Mucosa of descending colon (tissue), 3 donors: ENCODE results near the gene UBE2S. TPM values are rescaled to one million over a fixed set of nuclear protein-coding genes. Genes with fewer than 3 reads are reported as not detected.

Experiments used
- ATAC-seq: fragments of 200-7000 bp; cut with Tn5 transposase; one replicate; pipeline ENCODE4 v1.9.1; 2020; ENCODE audit warnings: mild to moderate bottlenecking, moderate library complexity
- DNase-seq, 3 donors: peaks; one replicate each; pipeline ENCODE4 v3.0.0-alpha.2; 2020
- H3K36me3 ChIP-seq: fragments of 200-600 bp; one replicate; pipeline ENCODE4 v1.8.0; 2021; ENCODE audit warnings: low read depth, mild to moderate bottlenecking
- H3K4me1 ChIP-seq: fragments of 200-600 bp; one replicate; pipeline ENCODE4 v1.8.0; 2021; ENCODE audit warnings: low read depth, mild to moderate bottlenecking
- H3K4me3 ChIP-seq: fragments of 200-600 bp; one replicate; pipeline ENCODE4 v1.8.0; 2021; ENCODE audit warnings: mild to moderate bottlenecking
- H3K9me3 ChIP-seq: fragments of 200-600 bp; one replicate; pipeline ENCODE4 v1.8.0; 2021; ENCODE audit warnings: mild to moderate bottlenecking
- intact Hi-C, 2 donors: fragments of 100-400 bp; cut with DNase I in 1 of 2; cut with micrococcal nuclease in 1 of 2; formaldehyde crosslinking; loops; one replicate each; pipeline versions ENCODE4 v1.11.0 to v1.11.1; 2022; cut with DNase I, micrococcal nuclease
- total RNA-seq, 3 donors: library from RNA; stranded (reverse); fragmentation: NEBNext Ultra II Directional in 2 of 3; extraction: Animal tissue kit (Norgen Biotek cat#: 25700) in 2 of 3; gene quantifications; one replicate each; pipeline versions ENCODE4 v1.2.1 to v1.2.4, GENCODE V29; 2021 to 2023
- TF ChIP-seq, protein P1 (sequence below): fragments of 200-600 bp; IDR thresholded peaks from one replicate; pipeline ENCODE4 v1.8.0; 2022; ENCODE audit warnings: antibody characterized with exemption, mild to moderate bottlenecking
- donor health status: DM: no; HTN: no; CAD: no; lungs with moderate emphysema.
- donor health status: DM: no; HTN: no; CAD: no.
- donor health status: DM: no; HTN: yes; CAD: no.

UBE2S gene
- total RNA-seq, 3 donors from 2014 or later, result 14.0 to 41.6 (median 23.0) TPM

DNA sequence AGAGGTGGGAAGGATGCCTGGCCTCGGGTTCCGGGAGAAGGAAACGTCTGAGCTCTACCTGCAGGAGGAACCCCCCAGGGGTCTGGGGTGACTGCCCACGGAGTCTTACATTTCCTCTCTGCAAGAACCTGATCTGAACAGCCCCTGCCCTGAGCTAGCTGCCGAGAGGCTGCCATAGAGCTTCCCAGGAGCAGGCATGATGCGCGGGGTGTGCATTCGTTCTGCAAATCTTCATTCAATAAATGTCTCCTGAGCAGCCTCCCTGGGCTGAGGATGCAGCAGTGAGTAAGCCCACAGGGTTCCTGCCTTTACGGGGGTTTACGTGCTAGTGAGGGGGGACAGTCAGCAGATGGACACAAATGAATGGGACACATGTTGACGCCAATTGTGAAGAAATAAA, 37.1 kb upstream of the UBE2S start:
- no peak for ATAC-seq
- DNase-seq, result no peak
- intact Hi-C loops, result no loop called here
- Histone ChIP-seq H3K36me3 (no peaks in the 10 kb centered on the region), H3K9me3 (no peaks in the 10 kb centered on the region), H3K4me1 (peaks cover 6% of the 10 kb centered on the region), H3K4me3 (no peak overlapping the region)
- TF ChIP-seq, protein P1, sequence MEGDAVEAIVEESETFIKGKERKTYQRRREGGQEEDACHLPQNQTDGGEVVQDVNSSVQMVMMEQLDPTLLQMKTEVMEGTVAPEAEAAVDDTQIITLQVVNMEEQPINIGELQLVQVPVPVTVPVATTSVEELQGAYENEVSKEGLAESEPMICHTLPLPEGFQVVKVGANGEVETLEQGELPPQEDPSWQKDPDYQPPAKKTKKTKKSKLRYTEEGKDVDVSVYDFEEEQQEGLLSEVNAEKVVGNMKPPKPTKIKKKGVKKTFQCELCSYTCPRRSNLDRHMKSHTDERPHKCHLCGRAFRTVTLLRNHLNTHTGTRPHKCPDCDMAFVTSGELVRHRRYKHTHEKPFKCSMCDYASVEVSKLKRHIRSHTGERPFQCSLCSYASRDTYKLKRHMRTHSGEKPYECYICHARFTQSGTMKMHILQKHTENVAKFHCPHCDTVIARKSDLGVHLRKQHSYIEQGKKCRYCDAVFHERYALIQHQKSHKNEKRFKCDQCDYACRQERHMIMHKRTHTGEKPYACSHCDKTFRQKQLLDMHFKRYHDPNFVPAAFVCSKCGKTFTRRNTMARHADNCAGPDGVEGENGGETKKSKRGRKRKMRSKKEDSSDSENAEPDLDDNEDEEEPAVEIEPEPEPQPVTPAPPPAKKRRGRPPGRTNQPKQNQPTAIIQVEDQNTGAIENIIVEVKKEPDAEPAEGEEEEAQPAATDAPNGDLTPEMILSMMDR, result no peak

DNA sequence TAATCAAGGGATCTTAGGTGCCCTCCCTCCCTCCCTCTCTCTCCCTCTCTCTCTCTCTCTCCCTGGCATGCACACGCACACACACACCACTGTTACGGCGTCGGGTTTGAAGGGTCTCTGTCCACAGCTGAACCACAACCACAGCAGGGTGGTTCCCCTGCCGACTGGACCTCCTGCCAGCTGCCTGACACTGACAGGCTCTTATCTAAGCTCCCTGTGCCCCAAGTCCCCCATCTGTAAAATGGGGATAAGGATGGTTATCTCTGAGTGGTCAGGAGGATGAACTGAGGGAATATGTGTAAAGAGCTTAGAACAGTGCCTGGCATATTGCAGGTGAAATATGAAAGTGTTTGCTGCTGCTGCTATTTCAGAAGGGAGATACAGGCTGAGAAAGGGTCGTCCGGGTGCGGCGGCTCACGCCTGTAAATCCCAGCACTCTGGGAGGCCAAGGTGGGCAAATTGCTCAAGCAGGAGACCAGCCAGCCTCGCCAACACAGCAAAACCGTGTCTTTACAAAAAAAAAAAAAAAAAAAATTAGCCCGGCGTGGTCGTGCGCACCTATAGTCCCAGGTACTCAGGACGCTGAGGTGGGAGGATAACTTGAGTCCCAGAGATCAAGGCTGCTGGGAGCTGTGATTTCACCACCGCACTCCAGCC, 36.4 kb upstream of the UBE2S start:
- peaks cover 6% of the 10 kb centered on the region for H3K4me1 ChIP-seq
- intact Hi-C loops, result no loop called here
- DNase-seq (no peak), ATAC-seq (no peak)
- no peak overlapping the region for H3K4me3 ChIP-seq
- TF ChIP-seq, protein P1, result no peak
- no peaks in the 10 kb centered on the region for H3K36me3 ChIP-seq
- no peaks in the 10 kb centered on the region for H3K9me3 ChIP-seq

DNA sequence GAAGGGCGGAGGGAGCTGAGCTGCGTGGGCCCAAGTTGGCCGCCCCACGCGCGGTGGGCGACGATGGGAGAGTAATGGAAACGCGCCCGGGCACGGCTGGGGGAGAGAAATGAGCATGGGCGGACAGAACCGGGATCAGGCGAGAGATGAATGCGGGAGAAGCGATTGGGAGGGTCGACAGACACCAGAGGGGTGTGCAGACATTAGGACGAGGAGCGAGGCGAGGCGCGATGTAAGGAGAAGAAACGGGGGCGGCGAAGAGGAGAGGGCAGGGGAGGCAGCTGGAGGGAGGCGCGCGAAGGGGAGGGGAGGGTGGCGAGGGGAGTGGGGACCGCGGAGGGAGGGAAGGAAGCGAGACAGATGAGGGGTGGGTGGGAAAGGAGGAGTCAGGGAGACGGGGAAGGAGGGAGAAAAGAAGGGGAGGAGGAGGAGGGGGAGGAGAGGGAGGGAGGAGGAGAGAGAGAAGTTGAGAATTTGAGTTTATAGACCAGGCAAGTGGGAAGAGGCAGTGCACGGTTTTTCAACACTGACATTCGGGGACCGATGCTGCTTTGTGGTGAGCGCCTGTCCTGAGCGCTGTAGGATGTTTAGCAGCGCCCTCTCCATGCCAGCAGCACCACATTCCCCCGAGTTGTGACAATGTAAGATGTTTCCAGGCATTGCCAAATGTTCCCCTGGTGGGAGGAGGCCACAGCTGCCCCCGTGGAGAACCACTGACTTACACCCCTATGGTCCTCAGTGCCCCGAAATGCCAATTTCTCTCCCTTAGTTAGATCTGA, 35.6 kb upstream of the UBE2S start, which contains the start of gene SHISA7:
TSS of gene SHISA7 (minus strand) at position 256 of the 779 bp plus-strand sequence. CDS start 437 bp downstream, outside the sequence.
- TF ChIP-seq, protein P1, result no peak
- Histone ChIP-seq H3K4me1 (peaks cover 6% of the 10 kb centered on the region), H3K36me3 (no peaks in the 10 kb centered on the region), H3K4me3 (no peak within 1 kb of the TSS), H3K9me3 (no peaks in the 10 kb centered on the region)
- ATAC-seq (no peak), DNase-seq (no peak)
- intact Hi-C loops, result no loop called here

DNA sequence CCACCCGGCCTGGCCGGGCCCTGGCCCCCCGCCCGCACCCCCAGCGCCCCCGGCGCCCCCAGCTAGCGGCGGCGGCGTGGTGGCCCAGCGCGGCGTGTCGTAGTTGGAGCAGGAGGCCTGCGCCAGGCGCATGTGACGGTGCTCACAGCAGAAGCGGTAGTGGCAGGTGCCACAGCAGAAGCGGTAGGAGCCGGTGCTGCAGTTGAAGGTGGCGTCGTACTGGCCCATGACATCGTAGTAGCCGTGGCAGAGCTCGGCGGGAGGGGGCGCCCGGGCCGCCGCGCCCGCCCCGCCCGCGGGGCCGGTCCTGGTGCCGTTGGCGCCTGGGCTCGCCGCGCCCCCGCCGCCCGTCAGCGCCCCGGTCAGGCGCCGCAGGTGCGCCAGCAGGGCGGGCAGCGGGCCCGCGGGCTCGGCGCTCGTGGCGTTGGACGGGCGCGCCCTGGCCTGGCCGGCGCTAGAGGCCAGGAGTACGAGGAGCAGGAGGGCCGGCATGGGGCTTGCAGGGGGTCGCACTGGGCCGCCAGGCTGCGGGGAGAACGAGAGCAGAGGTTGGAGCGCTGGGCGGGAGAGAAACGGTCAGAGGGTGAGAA, 34.9 kb upstream of the UBE2S start:
- DNase-seq (no peak), ATAC-seq (no peak)
- Histone ChIP-seq H3K9me3 (no peaks in the 10 kb centered on the region), H3K4me1 (peaks cover 6% of the 10 kb centered on the region), H3K4me3 (no peak overlapping the region), H3K36me3 (no peaks in the 10 kb centered on the region)
- intact Hi-C loops, result no loop called here
- TF ChIP-seq, protein P1, result no peak

DNA sequence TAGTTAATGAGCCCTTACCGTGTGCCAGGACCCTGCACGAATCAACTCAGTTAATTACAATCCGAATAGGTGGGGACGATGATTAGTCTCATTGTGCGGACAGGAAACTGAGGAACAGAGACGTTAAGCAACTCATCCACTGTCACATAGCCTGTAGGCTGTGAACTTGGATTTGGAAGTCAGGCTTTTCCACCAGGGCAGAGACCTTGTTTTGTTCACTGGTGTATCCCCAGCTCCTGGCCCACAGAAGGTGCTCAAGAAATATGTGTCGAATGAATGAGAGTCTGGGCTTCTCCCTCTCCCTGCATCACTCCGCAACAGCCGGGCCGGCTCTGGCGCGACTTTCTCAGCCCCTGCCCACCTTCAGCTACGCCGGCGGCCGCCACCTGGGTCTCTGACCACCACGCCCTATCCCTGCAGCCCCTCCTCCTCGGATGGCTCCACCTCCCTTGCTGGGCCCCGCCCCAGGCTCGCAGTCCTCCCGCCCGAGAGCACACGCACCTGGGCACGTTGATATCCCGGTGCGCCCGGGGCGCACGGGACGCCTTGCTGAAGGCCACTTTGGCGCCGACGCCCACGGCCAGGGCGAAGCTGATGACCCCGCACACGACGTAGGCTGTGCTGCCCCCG, 34.2 kb upstream of the UBE2S start:
- intact Hi-C loops, result no loop called here
- peak in 1 of 3 donors; percentile 56 for DNase-seq
- Histone ChIP-seq H3K36me3 (no peaks in the 10 kb centered on the region), H3K4me1 (peaks cover 6% of the 10 kb centered on the region), H3K4me3 (no peak overlapping the region), H3K9me3 (no peaks in the 10 kb centered on the region)
- TF ChIP-seq, protein P1, result no peak
- ATAC-seq, result peak; percentile 60
